HEK293 (cell line): ENCODE measurements around the gene MAD2L1BP.

Experiments used
- HOXA7 ChIP-seq: sonication (generic); formaldehyde crosslinking; IDR thresholded peaks from 2 replicates; pipeline ENCODE4 v1.8.1; 2022; ENCODE audit warnings: missing genetic modification reagents, borderline replicate concordance
- OVOL3 ChIP-seq: fragments of 450-650 bp; formaldehyde crosslinking; IDR thresholded peaks from 2 replicates; pipeline ENCODE4 v1.5.1; 2016; ENCODE audit warnings: missing biosample characterization, missing genetic modification characterization
- TSHZ1 ChIP-seq: fragments of 450-650 bp; formaldehyde crosslinking; IDR thresholded peaks from 2 replicates; pipeline ENCODE4 v1.5.1; 2016; ENCODE audit warnings: missing biosample characterization, missing genetic modification characterization, borderline replicate concordance
- ZFHX2 ChIP-seq: fragments of 450-650 bp; formaldehyde crosslinking; conservative IDR thresholded peaks from 2 replicates; pipeline ENCODE4 v1.5.1; 2016; ENCODE audit warnings: missing biosample characterization, missing genetic modification characterization
- ZNF157 ChIP-seq: fragments of 450-650 bp; formaldehyde crosslinking; IDR thresholded peaks from 2 replicates; pipeline ENCODE4 v1.5.1; 2016; ENCODE audit warnings: missing biosample characterization, missing genetic modification characterization
- ZNF26 ChIP-seq: fragments of 450-650 bp; formaldehyde crosslinking; IDR thresholded peaks from 2 replicates; pipeline ENCODE4 v1.5.1; 2016; ENCODE audit warnings: missing biosample characterization, missing genetic modification characterization
- ZNF302 ChIP-seq: fragments of 450-650 bp; formaldehyde crosslinking; IDR thresholded peaks from 2 replicates; pipeline ENCODE4 v1.5.1; 2016; ENCODE audit warnings: missing biosample characterization, missing genetic modification characterization, low read depth
- ZNF311 ChIP-seq: fragments of 450-650 bp; formaldehyde crosslinking; IDR thresholded peaks from 2 replicates; pipeline ENCODE4 v1.5.1; 2017; ENCODE audit warnings: missing biosample characterization, missing genetic modification characterization, borderline replicate concordance
- ZNF341 ChIP-seq: fragments of 450-650 bp; formaldehyde crosslinking; IDR thresholded peaks from 2 replicates; pipeline ENCODE4; 2016; ENCODE audit warnings: low read depth, missing biosample characterization, missing genetic modification characterization
- ZNF391 ChIP-seq: fragments of 450-650 bp; formaldehyde crosslinking; IDR thresholded peaks from 2 replicates; pipeline ENCODE4 v1.5.1; 2016; ENCODE audit warnings: low read depth, missing biosample characterization, missing genetic modification characterization, borderline replicate concordance
- ZNF423 ChIP-seq: fragments of 450-650 bp; formaldehyde crosslinking; IDR thresholded peaks from 2 replicates; pipeline ENCODE4 v1.5.1; 2016; ENCODE audit warnings: missing biosample characterization, missing genetic modification characterization
- ZNF426 ChIP-seq: fragments of 450-650 bp; formaldehyde crosslinking; IDR thresholded peaks from 2 replicates; pipeline ENCODE4 v1.5.1; 2017; ENCODE audit warnings: missing biosample characterization, missing genetic modification characterization, mild to moderate bottlenecking, inconsistent platforms, moderate library complexity
- ZNF473 ChIP-seq: fragments of 450-650 bp; formaldehyde crosslinking; IDR thresholded peaks from 2 replicates; pipeline ENCODE4 v1.5.1; 2017; ENCODE audit warnings: missing biosample characterization, missing genetic modification characterization
- ZNF510 ChIP-seq: fragments of 450-650 bp; formaldehyde crosslinking; IDR thresholded peaks from 2 replicates; pipeline ENCODE4 v1.5.1; 2018; ENCODE audit warnings: mild to moderate bottlenecking, missing genetic modification characterization, missing biosample characterization; ENCODE audit not compliant: insufficient replicate concordance
- ZNF513 ChIP-seq: fragments of 450-650 bp; IDR thresholded peaks from 2 replicates; pipeline ENCODE4 v1.5.1; 2018; ENCODE audit warnings: missing biosample characterization, missing genetic modification characterization
- ZNF529 ChIP-seq: fragments of 450-650 bp; formaldehyde crosslinking; IDR thresholded peaks from 2 replicates; pipeline ENCODE4 v1.5.1; 2017; ENCODE audit warnings: missing genetic modification characterization, missing biosample characterization; ENCODE audit not compliant: insufficient replicate concordance
- ZNF548 ChIP-seq: fragments of 450-650 bp; formaldehyde crosslinking; IDR thresholded peaks from 2 replicates; pipeline ENCODE4 v1.5.1; 2016; ENCODE audit warnings: missing biosample characterization, missing genetic modification characterization
- ZNF560 ChIP-seq: fragments of 450-650 bp; formaldehyde crosslinking; IDR thresholded peaks from 2 replicates; pipeline ENCODE4 v1.5.1; 2017; ENCODE audit warnings: missing biosample characterization, missing genetic modification characterization, borderline replicate concordance
- ZNF571 ChIP-seq: fragments of 450-650 bp; formaldehyde crosslinking; IDR thresholded peaks from 2 replicates; pipeline ENCODE4 v1.5.0; 2017; ENCODE audit warnings: missing biosample characterization, missing genetic modification characterization
- ZNF596 ChIP-seq: fragments of 450-650 bp; IDR thresholded peaks from 2 replicates; pipeline ENCODE4 v1.5.0; 2018; ENCODE audit warnings: missing biosample characterization, mild to moderate bottlenecking, missing genetic modification characterization, moderate library complexity
- ZNF692 ChIP-seq: fragments of 450-650 bp; formaldehyde crosslinking; IDR thresholded peaks from 2 replicates; pipeline ENCODE4 v1.5.1; 2016; ENCODE audit warnings: missing biosample characterization, missing genetic modification characterization
- ZNF747 ChIP-seq: fragments of 450-650 bp; formaldehyde crosslinking; IDR thresholded peaks from 2 replicates; pipeline ENCODE4 v1.5.1; 2016; ENCODE audit warnings: missing biosample characterization, missing genetic modification characterization
- TF ChIP-seq, protein P1 (sequence below): fragments of 450-650 bp; formaldehyde crosslinking; IDR thresholded peaks from 2 replicates; pipeline ENCODE4 v1.5.1; 2016; ENCODE audit warnings: missing biosample characterization, missing genetic modification characterization
- TF ChIP-seq, protein P2 (sequence below): fragments of 450-650 bp; formaldehyde crosslinking; IDR thresholded peaks from 2 replicates; pipeline ENCODE4 v1.5.1; 2017; ENCODE audit warnings: missing biosample characterization, missing genetic modification characterization

MAD2L1BP gene

DNA sequence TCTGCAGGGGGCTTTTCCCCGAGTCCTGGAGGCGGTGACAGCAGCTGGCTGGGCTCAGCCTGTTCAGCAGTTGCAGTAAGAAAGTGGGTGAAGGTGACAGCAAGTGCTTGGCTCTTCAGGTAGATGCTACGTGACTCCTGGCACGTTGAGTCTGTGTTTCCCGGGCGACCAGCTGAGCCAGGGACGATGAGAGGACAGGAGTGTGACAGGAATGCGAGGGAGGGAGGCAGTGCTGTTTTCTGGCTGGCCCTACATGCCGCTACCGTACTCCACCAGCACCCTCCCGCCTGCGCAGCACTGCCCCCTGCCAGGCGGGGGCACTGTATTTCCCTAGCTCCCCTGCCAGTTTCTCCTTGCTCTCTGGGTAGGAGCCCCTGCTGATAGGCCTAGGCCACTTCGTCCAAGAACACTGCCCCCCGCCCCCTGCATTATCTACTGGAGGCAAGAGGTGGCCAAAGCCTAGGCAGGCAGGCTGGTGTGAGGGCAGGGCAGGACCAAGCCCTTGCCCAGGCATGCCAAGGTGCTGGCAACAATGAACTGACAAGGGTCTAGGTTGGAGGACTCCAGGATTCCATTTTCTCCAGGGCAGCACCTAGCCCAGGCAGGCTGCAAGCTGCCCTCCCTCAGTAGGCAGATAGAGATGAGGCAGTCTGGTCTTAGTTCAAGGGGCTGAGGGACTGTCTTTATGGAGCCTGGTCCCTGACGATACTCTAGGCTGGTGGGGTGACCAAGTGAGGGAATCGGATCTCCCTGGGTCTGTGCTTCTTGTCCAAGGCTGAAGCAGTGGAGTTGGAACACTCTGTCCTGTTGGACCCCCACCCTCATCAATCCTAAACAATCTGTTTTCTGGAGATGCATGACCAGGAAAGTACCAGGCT is 32.8 kb downstream of the MAD2L1BP start (continued):
- TF ChIP-seq TSHZ1 (tag by site-specific recombination) (no peak), HOXA7 (no peak), ZFHX2 (tag by site-specific recombination) (peak; percentile 72), ZNF692 (no peak; the same call in 1 of the 2 replicates), ZNF423 (tag by site-specific recombination) (peak; percentile 75), ZNF596 (tag by site-specific recombination) (no peak), ZNF302 (tag by site-specific recombination) (no peak), ZNF529 (tag by site-specific recombination) (no peak), ZNF26 (tag by site-specific recombination) (no peak), ZNF157 (tag by site-specific recombination) (no peak), ZNF510 (tag by site-specific recombination) (no peak), ZNF391 (tag by site-specific recombination) (0 out of 2 replicates have a peak, but pooled peaks have one; percentile 20), ZNF311 (tag by site-specific recombination) (no peak), ZNF341 (tag by site-specific recombination) (peak; percentile 85), ZNF560 (no peak), ZNF747 (no peak), ZNF548 (tag by site-specific recombination) (no peak), ZNF426 (tag by site-specific recombination) (no peak), ZNF473 (no peak), ZNF513 (tag by site-specific recombination) (no peak), ZNF571 (tag by site-specific recombination) (no peak), OVOL3 (tag by site-specific recombination) (no peak)
- TF ChIP-seq, protein P1, sequence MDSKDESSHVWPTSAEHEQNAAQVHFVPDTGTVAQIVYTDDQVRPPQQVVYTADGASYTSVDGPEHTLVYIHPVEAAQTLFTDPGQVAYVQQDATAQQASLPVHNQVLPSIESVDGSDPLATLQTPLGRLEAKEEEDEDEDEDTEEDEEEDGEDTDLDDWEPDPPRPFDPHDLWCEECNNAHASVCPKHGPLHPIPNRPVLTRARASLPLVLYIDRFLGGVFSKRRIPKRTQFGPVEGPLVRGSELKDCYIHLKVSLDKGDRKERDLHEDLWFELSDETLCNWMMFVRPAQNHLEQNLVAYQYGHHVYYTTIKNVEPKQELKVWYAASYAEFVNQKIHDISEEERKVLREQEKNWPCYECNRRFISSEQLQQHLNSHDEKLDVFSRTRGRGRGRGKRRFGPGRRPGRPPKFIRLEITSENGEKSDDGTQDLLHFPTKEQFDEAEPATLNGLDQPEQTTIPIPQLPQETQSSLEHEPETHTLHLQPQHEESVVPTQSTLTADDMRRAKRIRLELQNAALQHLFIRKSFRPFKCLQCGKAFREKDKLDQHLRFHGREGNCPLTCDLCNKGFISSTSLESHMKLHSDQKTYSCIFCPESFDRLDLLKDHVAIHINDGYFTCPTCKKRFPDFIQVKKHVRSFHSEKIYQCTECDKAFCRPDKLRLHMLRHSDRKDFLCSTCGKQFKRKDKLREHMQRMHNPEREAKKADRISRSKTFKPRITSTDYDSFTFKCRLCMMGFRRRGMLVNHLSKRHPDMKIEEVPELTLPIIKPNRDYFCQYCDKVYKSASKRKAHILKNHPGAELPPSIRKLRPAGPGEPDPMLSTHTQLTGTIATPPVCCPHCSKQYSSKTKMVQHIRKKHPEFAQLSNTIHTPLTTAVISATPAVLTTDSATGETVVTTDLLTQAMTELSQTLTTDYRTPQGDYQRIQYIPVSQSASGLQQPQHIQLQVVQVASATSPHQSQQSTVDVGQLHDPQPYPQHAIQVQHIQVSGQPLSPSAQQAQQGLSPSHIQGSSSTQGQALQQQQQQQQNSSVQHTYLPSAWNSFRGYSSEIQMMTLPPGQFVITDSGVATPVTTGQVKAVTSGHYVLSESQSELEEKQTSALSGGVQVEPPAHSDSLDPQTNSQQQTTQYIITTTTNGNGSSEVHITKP: peak; percentile 50
- TF ChIP-seq, protein P2, sequence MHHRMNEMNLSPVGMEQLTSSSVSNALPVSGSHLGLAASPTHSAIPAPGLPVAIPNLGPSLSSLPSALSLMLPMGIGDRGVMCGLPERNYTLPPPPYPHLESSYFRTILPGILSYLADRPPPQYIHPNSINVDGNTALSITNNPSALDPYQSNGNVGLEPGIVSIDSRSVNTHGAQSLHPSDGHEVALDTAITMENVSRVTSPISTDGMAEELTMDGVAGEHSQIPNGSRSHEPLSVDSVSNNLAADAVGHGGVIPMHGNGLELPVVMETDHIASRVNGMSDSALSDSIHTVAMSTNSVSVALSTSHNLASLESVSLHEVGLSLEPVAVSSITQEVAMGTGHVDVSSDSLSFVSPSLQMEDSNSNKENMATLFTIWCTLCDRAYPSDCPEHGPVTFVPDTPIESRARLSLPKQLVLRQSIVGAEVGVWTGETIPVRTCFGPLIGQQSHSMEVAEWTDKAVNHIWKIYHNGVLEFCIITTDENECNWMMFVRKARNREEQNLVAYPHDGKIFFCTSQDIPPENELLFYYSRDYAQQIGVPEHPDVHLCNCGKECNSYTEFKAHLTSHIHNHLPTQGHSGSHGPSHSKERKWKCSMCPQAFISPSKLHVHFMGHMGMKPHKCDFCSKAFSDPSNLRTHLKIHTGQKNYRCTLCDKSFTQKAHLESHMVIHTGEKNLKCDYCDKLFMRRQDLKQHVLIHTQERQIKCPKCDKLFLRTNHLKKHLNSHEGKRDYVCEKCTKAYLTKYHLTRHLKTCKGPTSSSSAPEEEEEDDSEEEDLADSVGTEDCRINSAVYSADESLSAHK (tag by site-specific recombination): no peak
